Measurements from ENCODE around the gene LPCAT1.
"Not testable (repeated sequence)": the region's sequence is repeated elsewhere in the genome, so short reads cannot be mapped to it uniquely, and the experiment has no call there.

The LPCAT1 gene

DNA sequence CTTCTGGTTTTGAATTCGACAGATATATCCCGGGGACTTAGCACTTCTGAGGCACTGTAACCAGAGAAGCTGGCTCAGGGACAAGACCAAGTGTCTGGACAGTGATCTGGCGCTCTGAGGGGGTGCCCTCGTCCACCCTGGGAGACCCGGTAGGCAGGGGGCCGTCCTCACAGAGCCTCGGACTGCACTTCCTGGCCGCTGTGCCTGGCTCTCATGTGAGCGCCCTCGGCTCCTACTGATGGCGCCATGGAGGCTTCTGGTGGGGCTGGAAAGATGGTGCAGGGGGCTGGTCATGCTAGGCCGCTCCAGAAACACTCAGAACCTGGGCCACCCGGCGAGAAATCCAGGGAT lies 59.7 kb downstream of the LPCAT1 start:
- no peak for DNase-seq (ENCODE audit: low read depth, low spot score)
- no peak overlapping the region for H3K4me3 ChIP-seq (ENCODE audit: low read length)

DNA sequence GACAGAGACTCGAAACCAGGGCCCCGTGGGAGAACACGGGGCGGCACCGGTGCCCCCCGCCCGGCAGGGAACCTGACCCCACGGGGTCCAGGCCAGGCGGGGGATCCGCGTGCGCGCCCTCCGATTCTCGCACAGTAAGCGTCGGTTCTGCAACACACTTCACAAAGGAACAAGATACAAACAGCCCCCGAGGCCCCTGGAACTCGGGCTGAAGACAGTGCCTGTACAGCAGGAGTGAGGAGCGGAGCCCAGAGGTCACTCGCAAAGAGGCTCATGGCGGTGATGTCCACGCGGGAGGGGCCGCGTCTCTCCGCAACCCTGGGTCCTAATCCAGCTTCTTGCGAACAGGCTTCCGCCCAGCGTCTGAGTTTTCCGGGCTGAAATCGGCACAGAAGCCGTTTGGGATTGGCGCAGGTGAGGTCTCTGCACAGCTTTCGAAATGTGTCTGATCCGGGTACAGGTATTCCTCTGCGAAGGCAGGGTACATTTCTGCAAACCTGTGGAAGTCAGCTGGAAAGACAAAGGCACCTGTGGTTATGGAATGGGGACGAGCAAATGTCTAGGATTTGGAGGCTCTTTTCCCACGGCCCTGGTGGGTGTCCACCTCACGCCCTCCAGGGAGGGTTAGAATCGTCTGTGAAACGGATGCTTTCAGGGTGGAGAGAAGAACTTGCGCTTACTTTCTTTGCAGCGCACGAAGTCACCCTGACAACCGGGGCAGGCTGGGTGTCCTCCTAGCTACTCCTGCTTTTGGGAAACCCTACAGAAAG lies 60.2 kb downstream of the LPCAT1 start:
- DNase-seq (ENCODE audit: low read depth, low spot score) = no peak
- no peak overlapping the region for H3K4me3 ChIP-seq (ENCODE audit: low read length)

- DNase-seq (ENCODE audit: low read depth, low spot score) = no peak
- H3K4me3 ChIP-seq (ENCODE audit: low read length) = no peak overlapping the region
Measured at GRCh38 chr5:1462358-1462757, 61.4 kb downstream of the LPCAT1 start.

DNA sequence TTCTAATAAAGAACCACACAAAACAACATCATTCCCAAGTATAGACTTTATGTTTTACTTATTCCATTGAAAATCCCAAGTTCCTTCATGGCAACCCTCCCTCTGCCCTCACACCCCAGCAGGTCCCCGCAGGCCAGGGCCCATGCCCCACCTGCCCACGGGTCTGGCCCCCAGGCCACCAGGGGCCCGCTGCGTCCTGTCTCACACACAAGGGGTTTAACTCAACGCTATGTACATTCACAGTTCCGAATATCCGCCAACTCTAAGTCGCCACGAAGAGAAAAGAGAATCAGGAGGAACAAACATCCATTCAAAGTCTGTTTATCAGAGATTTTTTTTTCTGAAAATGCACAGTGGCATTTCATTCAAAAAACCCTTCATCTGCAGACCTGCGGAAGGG lies 62.4 kb downstream of the LPCAT1 start:
- no peak overlapping the region for H3K4me3 ChIP-seq (ENCODE audit: low read length)
- no peak for DNase-seq (ENCODE audit: low read depth, low spot score)

GRCh38 chr5:1460054-1460682 lies 63.6 kb downstream of the LPCAT1 start:
- no peak overlapping the region for H3K4me3 ChIP-seq (ENCODE audit: low read length)
- peak; percentile 72 for DNase-seq (ENCODE audit: low read depth, low spot score)

DNA sequence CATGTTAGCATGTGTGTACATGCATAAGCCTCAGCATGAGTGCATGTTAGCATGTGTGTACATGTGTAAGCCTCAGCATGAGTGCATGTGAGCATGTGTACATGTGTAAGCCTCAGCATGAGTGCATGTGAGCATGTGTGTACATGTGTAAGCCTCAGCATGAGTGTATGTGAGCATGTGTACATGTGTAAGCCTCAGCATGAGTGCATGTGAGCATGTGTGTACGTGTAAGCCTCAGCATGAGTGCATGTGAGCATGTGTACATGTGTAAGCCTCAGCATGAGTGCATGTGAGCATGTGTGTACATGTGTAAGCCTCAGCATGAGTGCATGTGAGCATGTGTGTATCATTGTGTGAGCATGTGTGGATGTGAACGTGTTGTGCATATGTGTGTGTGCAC lies 64.3 kb downstream of the LPCAT1 start:
- not testable (repeated sequence) for DNase-seq (ENCODE audit: low read depth, low spot score); H3K4me3 ChIP-seq (ENCODE audit: low read length)

DNA sequence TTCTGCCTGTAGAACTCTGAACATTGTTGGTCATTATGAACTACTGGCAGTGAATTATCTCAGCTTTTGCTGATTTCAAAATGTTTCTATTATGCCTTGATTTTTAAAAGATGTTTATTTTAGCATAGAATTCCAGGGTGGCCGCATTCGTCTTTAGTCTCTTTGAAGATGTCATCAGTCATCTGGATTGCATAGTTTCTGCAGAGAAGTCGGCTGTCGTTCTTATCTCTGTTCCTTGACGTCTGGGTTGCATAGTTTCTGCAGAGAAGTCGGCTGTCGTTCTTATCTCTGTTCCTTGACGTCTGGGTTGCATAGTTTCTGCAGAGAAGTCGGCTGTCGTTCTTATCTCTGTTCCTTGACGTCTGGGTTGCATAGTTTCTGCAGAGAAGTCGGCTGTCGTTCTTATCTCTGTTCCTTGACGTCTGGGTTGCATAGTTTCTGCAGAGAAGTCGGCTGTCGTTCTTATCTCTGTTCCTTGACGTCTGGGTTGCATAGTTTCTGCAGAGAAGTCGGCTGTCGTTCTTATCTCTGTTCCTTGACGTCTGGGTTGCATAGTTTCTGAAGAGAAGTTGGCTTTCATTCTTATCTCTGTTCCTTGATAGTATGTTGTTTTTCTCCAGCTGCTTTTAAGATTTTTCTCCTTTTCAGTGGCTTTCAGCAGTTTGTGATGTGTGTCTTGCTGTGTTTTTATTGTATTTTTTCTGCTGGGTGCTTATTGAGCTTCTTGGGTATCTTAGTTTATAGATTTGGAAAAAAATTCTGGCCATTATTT lies 67.5 kb downstream of the LPCAT1 start:
- H3K4me3 ChIP-seq (ENCODE audit: low read length); DNase-seq (ENCODE audit: low read depth, low spot score): not testable (repeated sequence)

DNA sequence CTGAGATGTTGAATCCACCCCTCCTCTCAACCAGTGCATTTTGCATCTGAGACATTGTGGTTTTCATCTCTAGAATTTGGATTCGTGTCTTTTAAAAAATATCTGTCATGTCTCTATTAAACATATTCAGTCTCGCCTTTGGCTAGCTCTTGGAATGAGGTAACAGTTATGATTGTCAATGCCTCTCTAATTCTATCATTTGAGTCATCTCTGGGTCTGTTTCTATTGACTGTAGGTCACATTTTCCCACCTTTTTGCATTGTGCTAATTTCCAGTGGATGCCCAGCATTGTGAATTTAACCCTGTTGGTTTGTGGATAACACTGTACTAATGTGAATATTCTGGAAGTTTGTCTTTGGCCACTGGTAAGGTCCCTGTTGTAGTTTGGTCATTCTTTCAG lies 70.1 kb downstream of the LPCAT1 start:
- H3K4me3 ChIP-seq (ENCODE audit: low read length) = no peak overlapping the region
- DNase-seq (ENCODE audit: low read depth, low spot score) = no peak

- DNase-seq (ENCODE audit: low read depth, low spot score) = no peak
- H3K4me3 ChIP-seq (ENCODE audit: low read length) = no peak overlapping the region
Measured at GRCh38 chr5:1449081-1449630, 74.6 kb downstream of the LPCAT1 start.

DNA sequence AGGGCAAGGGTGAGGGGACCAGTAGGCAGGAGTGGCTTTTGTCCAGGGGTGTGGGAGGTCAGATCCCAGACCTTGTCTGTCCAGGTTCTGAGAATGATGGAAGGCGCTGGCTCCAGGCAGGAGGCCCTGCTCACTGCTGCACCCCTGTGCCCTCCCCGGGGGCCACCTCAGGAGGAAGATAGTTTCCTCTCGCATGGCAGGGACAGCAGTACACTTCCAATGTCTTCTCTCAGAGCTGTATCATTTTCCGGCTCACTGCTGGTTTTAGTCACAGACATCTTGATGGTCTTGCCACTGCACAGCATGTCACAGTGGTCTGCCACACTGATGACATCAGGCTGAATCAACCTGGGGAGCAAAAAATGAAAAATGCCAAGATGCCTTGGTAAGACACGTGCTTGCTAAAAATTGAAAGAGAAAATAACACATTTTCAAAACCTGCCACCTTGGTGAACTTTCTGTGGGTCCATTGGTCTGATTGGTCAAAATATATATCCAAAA lies 75.2 kb downstream of the LPCAT1 start:
- DNase-seq (ENCODE audit: low read depth, low spot score) = no peak
- no peak overlapping the region for H3K4me3 ChIP-seq (ENCODE audit: low read length)

GRCh38 chr5:1447671-1448361 lies 75.9 kb downstream of the LPCAT1 start:
- H3K4me3 ChIP-seq (ENCODE audit: low read length) = peak overlapping the region; percentile 34
- peak; percentile 85 for DNase-seq (ENCODE audit: low read depth, low spot score)

DNA sequence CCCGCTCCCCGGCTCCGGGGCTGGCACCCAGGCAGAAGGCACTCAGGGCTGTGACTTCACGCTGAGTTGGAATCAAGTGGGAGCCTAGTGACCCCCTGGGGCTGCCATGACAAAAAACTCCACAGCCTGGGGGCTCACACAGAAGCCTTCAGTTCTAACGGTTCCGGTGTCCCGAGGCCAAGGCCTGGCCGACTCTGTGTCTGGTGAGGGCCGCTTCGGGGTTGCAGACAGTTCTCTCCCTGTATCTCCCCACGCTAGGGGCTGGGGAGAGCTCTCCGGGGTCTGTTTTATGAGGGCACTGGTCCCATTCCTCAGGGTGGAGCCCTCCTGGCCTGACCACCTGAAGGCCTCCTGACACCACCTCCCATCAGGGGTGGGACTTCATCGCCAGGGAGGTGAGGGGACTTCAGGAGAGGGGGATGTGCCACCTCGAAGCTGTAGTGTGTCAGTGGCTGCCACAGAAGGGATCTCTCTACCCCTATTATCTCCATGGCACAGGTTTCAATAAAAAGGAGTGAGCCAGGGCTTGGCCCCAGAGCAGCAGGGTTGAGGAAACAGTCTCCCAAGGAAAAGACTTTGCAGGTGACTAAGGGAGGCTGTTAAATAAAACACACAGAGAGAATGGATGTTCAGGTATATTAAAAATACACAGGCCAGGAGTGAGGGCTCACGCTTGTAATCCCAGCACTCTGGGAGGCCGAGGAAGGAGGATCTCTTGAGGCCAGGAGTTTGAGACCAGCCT lies 77.0 kb downstream of the LPCAT1 start:
- DNase-seq (ENCODE audit: low read depth, low spot score) = no peak
- H3K4me3 ChIP-seq (ENCODE audit: low read length) = no peak overlapping the region

GRCh38 chr5:1445689-1446601 lies 77.8 kb downstream of the LPCAT1 start:
- DNase-seq (ENCODE audit: low read depth, low spot score) = no peak
- no peak overlapping the region for H3K4me3 ChIP-seq (ENCODE audit: low read length)

DNA sequence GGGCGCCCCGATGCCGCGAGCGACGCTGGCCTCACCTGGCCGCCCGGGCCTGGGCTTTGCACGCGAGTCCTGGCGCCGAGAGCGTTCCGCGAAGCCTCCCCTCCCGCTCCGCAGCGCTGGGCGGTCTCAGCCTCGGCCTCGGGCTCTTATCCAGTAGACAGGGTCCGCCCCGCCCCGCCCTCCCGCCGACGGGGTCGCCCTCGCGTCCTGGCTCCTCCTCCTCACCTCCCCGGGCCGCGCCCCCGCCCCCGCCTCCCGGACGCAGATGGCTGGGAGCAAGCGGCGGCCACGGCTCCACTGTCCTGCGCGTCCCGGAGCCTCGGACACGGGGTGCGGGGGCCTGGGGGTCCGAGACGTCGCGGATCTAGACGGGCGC lies 78.5 kb downstream of the LPCAT1 start, which contains the start of gene SLC6A3:
Gene SLC6A3, minus strand, starts transcription at position 128 of the 376 bp plus-strand sequence. CDS start 2,243 bp downstream, outside the sequence.
- H3K4me3 ChIP-seq (ENCODE audit: low read length) = no peak within 1 kb of the TSS
- DNase-seq (ENCODE audit: low read depth, low spot score) = no peak

DNA sequence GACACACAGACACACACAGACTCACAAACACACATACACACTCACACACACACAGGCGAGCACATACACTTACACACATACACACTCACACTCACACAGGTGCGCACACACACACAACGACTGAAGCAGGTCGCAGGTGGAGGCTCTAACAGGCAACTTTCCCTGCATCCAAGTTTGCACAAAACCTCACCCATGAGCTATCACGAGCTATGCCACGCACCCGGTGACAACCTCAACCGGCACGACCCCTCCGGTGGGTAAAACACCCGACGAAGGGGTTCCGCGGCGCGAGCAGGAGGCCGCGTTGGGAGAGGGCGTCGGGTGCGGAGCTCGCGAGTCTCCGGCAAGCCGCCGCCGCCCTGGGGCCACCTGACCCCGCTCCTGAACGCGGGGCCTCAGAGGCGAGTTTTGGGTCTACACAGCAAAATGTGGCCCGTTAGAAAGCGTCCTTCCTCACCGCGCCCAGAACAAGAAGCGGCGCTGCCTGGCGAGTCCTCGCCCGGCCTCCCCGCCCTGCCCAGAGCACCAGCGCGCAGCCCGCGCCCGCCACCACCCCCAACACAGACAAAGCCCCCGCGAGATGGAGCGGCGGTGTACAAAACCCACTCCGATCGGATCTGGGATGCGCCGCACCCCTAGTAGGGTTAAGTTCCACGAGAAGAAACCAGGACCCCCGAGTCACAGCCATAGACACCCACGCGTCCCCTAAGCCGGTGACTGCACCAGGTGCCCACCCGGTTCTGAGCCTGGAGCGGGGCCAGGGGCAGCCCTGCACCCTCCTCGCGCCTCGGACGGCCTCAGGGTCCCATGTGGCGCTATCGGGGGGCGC lies 79.2 kb downstream of the LPCAT1 start:
- no peak for DNase-seq (ENCODE audit: low read depth, low spot score)
- no peak overlapping the region for H3K4me3 ChIP-seq (ENCODE audit: low read length)

- H3K4me3 ChIP-seq (ENCODE audit: low read length) = no peak overlapping the region
- DNase-seq (ENCODE audit: low read depth, low spot score) = no peak
Measured at GRCh38 chr5:1443991-1444360, 79.8 kb downstream of the LPCAT1 start.

- DNase-seq (ENCODE audit: low read depth, low spot score) = no peak
- H3K4me3 ChIP-seq (ENCODE audit: low read length) = no peak overlapping the region
Measured at GRCh38 chr5:1443171-1443570, 80.6 kb downstream of the LPCAT1 start.
